H9 (cell line): ENCODE results near the gene MLLT6. TPM values are rescaled to one million over a fixed set of nuclear protein-coding genes. Genes with fewer than 3 reads are reported as not detected.

Experiments used
- DNase-seq: peaks from one replicate; pipeline ENCODE4 v3.0.0-alpha.2; 2017
- H2AFZ ChIP-seq: one replicate; pipeline ENCODE4 v1.6.1; 2013; ENCODE audit warnings: mild to moderate bottlenecking, low read length, control low read depth, moderate library complexity
- H2AK5ac ChIP-seq: 2 replicates; pipeline ENCODE4 v1.6.1; 2013; ENCODE audit warnings: low read length, control low read depth, mixed read lengths; ENCODE audit not compliant: insufficient read length
- H2BK120ac ChIP-seq: one replicate; pipeline ENCODE4 v1.6.1; 2013; ENCODE audit warnings: low read depth, mild to moderate bottlenecking, low read length, control low read depth, inconsistent platforms; ENCODE audit not compliant: poor library complexity, severe bottlenecking
- H2BK12ac ChIP-seq: 2 replicates; pipeline ENCODE4 v1.6.1; 2013; ENCODE audit warnings: low read length, control low read depth, mixed read lengths, low read depth; ENCODE audit not compliant: insufficient read length
- H2BK15ac ChIP-seq: 2 replicates; pipeline ENCODE4 v1.6.1; 2013; ENCODE audit warnings: low read depth, low read length, control low read depth
- H2BK20ac ChIP-seq: one replicate; pipeline ENCODE4 v1.6.1; 2013; ENCODE audit warnings: low read depth, mild to moderate bottlenecking, low read length, control low read depth, inconsistent platforms; ENCODE audit not compliant: poor library complexity, severe bottlenecking
- H2BK5ac ChIP-seq: 2 replicates; pipeline ENCODE4 v1.6.1; 2013; ENCODE audit warnings: low read length, control low read depth, mixed read lengths; ENCODE audit not compliant: insufficient read length
- H3K14ac ChIP-seq: 2 replicates; pipeline ENCODE4 v1.6.1; 2013; ENCODE audit warnings: low read length, control low read depth; ENCODE audit not compliant: insufficient read depth
- H3K18ac ChIP-seq: 2 replicates; pipeline ENCODE4 v1.6.1; 2013; ENCODE audit warnings: low read depth, mild to moderate bottlenecking, mixed read lengths, low read length, control low read depth; ENCODE audit not compliant: insufficient read length
- H3K23ac ChIP-seq: 2 replicates; pipeline ENCODE4 v1.6.1; 2013; ENCODE audit warnings: low read length, control low read depth, mixed read lengths, low read depth; ENCODE audit not compliant: insufficient read length
- H3K23me2 ChIP-seq: 2 replicates; pipeline ENCODE4 v1.6.1; 2013; ENCODE audit warnings: low read depth, mild to moderate bottlenecking, mixed read lengths, low read length, control low read depth; ENCODE audit not compliant: insufficient read length, poor library complexity, severe bottlenecking
- H3K27ac ChIP-seq: 2 replicates; pipeline ENCODE4 v1.5.1; 2013; ENCODE audit warnings: low read length, control low read depth, mixed read lengths, low read depth; ENCODE audit not compliant: insufficient read length
- H3K27me3 ChIP-seq: 2 replicates; pipeline ENCODE4 v1.6.1; 2013; ENCODE audit warnings: low read length, control low read depth, inconsistent platforms; ENCODE audit not compliant: insufficient read depth
- H3K4ac ChIP-seq: 2 replicates; pipeline ENCODE4 v1.6.1; 2013; ENCODE audit warnings: low read depth, mild to moderate bottlenecking, control low read depth, inconsistent platforms, low read length, moderate library complexity
- H3K4me1 ChIP-seq: 2 replicates; pipeline ENCODE4 v1.6.1; 2013; ENCODE audit warnings: low read length, control low read depth, inconsistent platforms; ENCODE audit not compliant: insufficient read depth
- H3K4me2 ChIP-seq: 2 replicates; pipeline ENCODE4 v1.6.1; 2013; ENCODE audit warnings: low read length, control low read depth, mixed read lengths; ENCODE audit not compliant: insufficient read length, insufficient read depth
- H3K56ac ChIP-seq: 2 replicates; pipeline ENCODE4 v1.6.1; 2013; ENCODE audit warnings: low read depth, mild to moderate bottlenecking, mixed read lengths, low read length, control low read depth; ENCODE audit not compliant: insufficient read length
- H3K79me1 ChIP-seq: 2 replicates; pipeline ENCODE4 v1.6.1; 2013; ENCODE audit warnings: low read depth, mild to moderate bottlenecking, moderate library complexity, low read length, control low read depth, inconsistent platforms; ENCODE audit not compliant: insufficient read depth, poor library complexity, severe bottlenecking
- H3K79me2 ChIP-seq: 2 replicates; pipeline ENCODE4 v1.6.1; 2013; ENCODE audit warnings: low read length, control low read depth, inconsistent platforms; ENCODE audit not compliant: insufficient read depth
- H3K9ac ChIP-seq: 2 replicates; pipeline ENCODE4 v1.6.1; 2013; ENCODE audit warnings: low read length, control low read depth, mixed read lengths; ENCODE audit not compliant: insufficient read length; ENCODE audit errors: extremely low read depth
- H3K9me3 ChIP-seq: one replicate; pipeline ENCODE4 v1.6.1; 2013; ENCODE audit warnings: low read depth, low read length, inconsistent platforms; ENCODE audit not compliant: control insufficient read depth
- H3T11ph ChIP-seq: one replicate; pipeline ENCODE4 v1.6.1; 2013; ENCODE audit warnings: mild to moderate bottlenecking, low read length, control low read depth, inconsistent platforms
- H4K20me1 ChIP-seq: one replicate; pipeline ENCODE4 v1.6.1; 2013; ENCODE audit not compliant: control insufficient read depth, insufficient read length, insufficient read depth
- H4K5ac ChIP-seq: 2 replicates; pipeline ENCODE4 v1.6.1; 2013; ENCODE audit warnings: low read depth, mild to moderate bottlenecking, mixed read lengths, low read length, control low read depth; ENCODE audit not compliant: insufficient read length
- H4K8ac ChIP-seq: replicated peaks from 2 replicates; pipeline ENCODE4 v1.6.1; 2013; ENCODE audit warnings: low read length, control low read depth, mixed read lengths, low read depth; ENCODE audit not compliant: insufficient read length
- H4K91ac ChIP-seq: 2 replicates; pipeline ENCODE4 v1.6.1; 2013; ENCODE audit warnings: low read depth, mild to moderate bottlenecking, moderate library complexity, mixed read lengths, low read length, control low read depth; ENCODE audit not compliant: insufficient read length
- H3K27ac Mint-ChIP-seq, 3 experiments: 2 replicates in 2 of 3; 3 replicates in 1 of 3; pipeline ENCODE4 v1.8.0; 2020 to 2021; ENCODE audit warnings: mixed read lengths in 3 of 3, mild to moderate bottlenecking in 1 of 3, moderate library complexity in 1 of 3
- H3K27me3 Mint-ChIP-seq: 2 replicates; pipeline ENCODE4 v1.8.0; 2021; ENCODE audit warnings: low read depth, mild to moderate bottlenecking, moderate library complexity, mixed read lengths
- H3K36me3 Mint-ChIP-seq, 3 experiments: 2 replicates in 2 of 3; 3 replicates in 1 of 3; pipeline ENCODE4 v1.8.0; 2020 to 2021; ENCODE audit warnings: low read depth in 3 of 3, mixed read lengths in 3 of 3; ENCODE audit not compliant: insufficient read depth in 1 of 3
- H3K4me1 Mint-ChIP-seq, 2 experiments: 2 replicates each; pipeline ENCODE4 v1.8.0; 2020; ENCODE audit warnings: mixed read lengths in 2 of 2
- H3K4me3 Mint-ChIP-seq, 2 experiments: 2 replicates in 1 of 2; 3 replicates in 1 of 2; pipeline ENCODE4 v1.8.0; 2020 to 2021; ENCODE audit warnings: mild to moderate bottlenecking in 2 of 2, mixed read lengths in 2 of 2, moderate library complexity in 1 of 2
- H3K9me3 Mint-ChIP-seq, 2 experiments: 2 replicates in 1 of 2; 3 replicates in 1 of 2; pipeline ENCODE4 v1.8.0; 2020; ENCODE audit warnings: mild to moderate bottlenecking in 2 of 2, mixed read lengths in 2 of 2, moderate library complexity in 1 of 2
- CTCF ChIP-seq: fragments of 200-600 bp; sonication (generic); conservative IDR thresholded peaks from 3 replicates; pipeline ENCODE4 v1.8.0; 2021; ENCODE audit warnings: antibody characterized with exemption, mild to moderate bottlenecking
- WGBS: extraction: QIAGEN DNeasy Blood & Tissue Kit; methylation state at CpG from one replicate; pipeline ENCODE4 v1.1.7; 2013; ENCODE audit warnings: missing lambda C conversion rate, low lambda C conversion rate, mixed read lengths; ENCODE audit not compliant: insufficient read length; ENCODE audit errors: extremely low coverage; 5-methylcytosine and 5-hydroxymethylcytosine counted together
- total RNA-seq: library from RNA; stranded (reverse); gene quantifications from 2 replicates; pipeline ENCODE4 v1.2.1, GENCODE V29; 2021

The MLLT6 gene
- total RNA-seq, 1 experiment from 2014 or later = 26.4 TPM

GRCh38 chr17:38727736-38728135, 22.7 kb downstream of the MLLT6 start:
- no peak for TF ChIP-seq CTCF
- H3K23me2 ChIP-seq = peaks cover 5% of the 10 kb centered on the region
- no peak overlapping the region for H3K4me2 ChIP-seq
- H3K56ac ChIP-seq = no peak overlapping the region
- no peak overlapping the region for H2BK12ac ChIP-seq
- H3K27me3 ChIP-seq = peaks cover 5% of the 10 kb centered on the region; the same call in 1 of the 2 replicates
- peaks cover 40% of the 10 kb centered on the region for H3K27me3 Mint-ChIP-seq
- H3K9me3 Mint-ChIP-seq = no peaks in the 10 kb centered on the region
- no peak overlapping the region for H2AFZ ChIP-seq
- H3K18ac ChIP-seq = no peak overlapping the region
- no peak overlapping the region for H4K5ac ChIP-seq
- H2AK5ac ChIP-seq = no peak overlapping the region
- no peak overlapping the region for H3K14ac ChIP-seq
- no peak for DNase-seq
- no peak overlapping the region for H4K8ac ChIP-seq
- no peak overlapping the region for H3T11ph ChIP-seq
- no CpG with 5 or more reads among the region's 5 CpGs for WGBS
- no peak overlapping the region for H2BK15ac ChIP-seq
- no peak overlapping the region for H3K23ac ChIP-seq
- H3K9ac ChIP-seq = no peak overlapping the region
- H3K36me3 Mint-ChIP-seq = peaks cover 0 to 7% (median 2%) of the 10 kb centered on the region in 3 experiments; a peak in 4 of 7 replicates
- H3K27ac ChIP-seq = no peak overlapping the region
- H2BK20ac ChIP-seq = no peak overlapping the region
- no peaks in the 10 kb centered on the region for H3K79me1 ChIP-seq
- no peak overlapping the region for H2BK5ac ChIP-seq
- peaks cover 2% of the 10 kb centered on the region; the same call in 1 of the 2 replicates for H3K4me1 ChIP-seq
- H3K4me3 Mint-ChIP-seq = no peak overlapping the region
- H3K4ac ChIP-seq = no peak overlapping the region
- H3K79me2 ChIP-seq = no peaks in the 10 kb centered on the region
- H4K91ac ChIP-seq = no peak overlapping the region
- no peak overlapping the region for H2BK120ac ChIP-seq
- H3K27ac Mint-ChIP-seq = no peak overlapping the region
- H3K9me3 ChIP-seq = no peaks in the 10 kb centered on the region
- H3K4me1 Mint-ChIP-seq = peaks cover 16 to 30% of the 10 kb centered on the region in 2 experiments
- no peaks in the 10 kb centered on the region for H4K20me1 ChIP-seq
